Thyroid gland (tissue), 4 donors: ENCODE data around the gene RASSF4.

Experiments
- CTCF ChIP-seq, 6 experiments: fragments of 200-600 bp in 3 of 6; fragments of 450-650 bp in 3 of 6; sonication (generic) in 3 of 6; IDR thresholded peaks; one replicate each; pipeline ENCODE4 v1.5.1; 2016 to 2019; ENCODE audit warnings: antibody characterized with exemption in 6 of 6, mild to moderate bottlenecking in 2 of 6, inconsistent platforms in 1 of 6, moderate library complexity in 1 of 6
- POLR2A ChIP-seq, 2 donors: fragments of 450-650 bp; IDR thresholded peaks; one replicate each; pipeline ENCODE4 v1.6.1; 2017; ENCODE audit warnings: antibody characterized with exemption in 2 of 2, mild to moderate bottlenecking in 2 of 2, moderate library complexity in 1 of 2

GRCh38 chr10:44911951-44912350 is 47.7 kb upstream of the RASSF4 start:
- TF ChIP-seq CTCF (IDR thresholded peaks at IDR 0.05), result no peak
- no peak for TF ChIP-seq POLR2A (IDR thresholded peaks at IDR 0.05)
